ENCODE data around the gene CYTH3. TPM values are rescaled to one million over a fixed set of nuclear protein-coding genes. Genes with fewer than 3 reads are reported as not detected.

CYTH3 gene
- total and polyA plus RNA-seq, 9 of the 15 experiments (the other 6 are each of a cell fraction or from before 2014, with no cell fraction given), result 0.25 to 15.2 (median 11.4) TPM

- TF ChIP-seq ZNF12 (CRISPR knock-in tag; IDR thresholded peaks at IDR 0.05), result no peak
- TF ChIP-seq NONO (IDR thresholded peaks at IDR 0.05; ENCODE audit: low read depth in 2 of 2, low read length in 1 of 2), result peak in 1 of 2 experiments; percentile 80; a peak in 2 of 4 replicates
- TF ChIP-seq, protein P1, sequence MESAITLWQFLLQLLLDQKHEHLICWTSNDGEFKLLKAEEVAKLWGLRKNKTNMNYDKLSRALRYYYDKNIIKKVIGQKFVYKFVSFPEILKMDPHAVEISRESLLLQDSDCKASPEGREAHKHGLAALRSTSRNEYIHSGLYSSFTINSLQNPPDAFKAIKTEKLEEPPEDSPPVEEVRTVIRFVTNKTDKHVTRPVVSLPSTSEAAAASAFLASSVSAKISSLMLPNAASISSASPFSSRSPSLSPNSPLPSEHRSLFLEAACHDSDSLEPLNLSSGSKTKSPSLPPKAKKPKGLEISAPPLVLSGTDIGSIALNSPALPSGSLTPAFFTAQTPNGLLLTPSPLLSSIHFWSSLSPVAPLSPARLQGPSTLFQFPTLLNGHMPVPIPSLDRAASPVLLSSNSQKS (CRISPR knock-in tag; IDR thresholded peaks at IDR 0.05), result no peak
- TF ChIP-seq ELF2 (CRISPR knock-in tag; IDR thresholded peaks at IDR 0.05), result no peak
- no peak for TF ChIP-seq ZNF263 (CRISPR knock-in tag; IDR thresholded peaks at IDR 0.05; ENCODE audit: borderline replicate concordance)
- no peak for TF ChIP-seq ZNF146 (CRISPR knock-in tag; IDR thresholded peaks at IDR 0.05; ENCODE audit: unreplicated experiment)
- TF ChIP-seq CCNT2 (IDR thresholded peaks at IDR 0.05; ENCODE audit: borderline replicate concordance, extremely low read depth, insufficient read length, low read depth, low read length), result peak; percentile 85
- TF ChIP-seq CREB3L1 (IDR thresholded peaks at IDR 0.05; ENCODE audit: borderline replicate concordance, low read depth), result peak; percentile 53; the same call in 1 of the 2 replicates
- TF ChIP-seq HMGN3 (IDR thresholded peaks at IDR 0.05; ENCODE audit: borderline replicate concordance, extremely low read depth, insufficient read length, low read depth, low read length), result peak; percentile 89
- no peak for TF ChIP-seq RBM14 (IDR thresholded peaks at IDR 0.05; ENCODE audit: borderline replicate concordance, insufficient read depth, low read depth, low read length)
- no peak for TF ChIP-seq ZNF398 (CRISPR knock-in tag; IDR thresholded peaks at IDR 0.05)
- TF ChIP-seq YBX1 (IDR thresholded peaks at IDR 0.05), result no peak
- TF ChIP-seq FOXK1 (CRISPR knock-in tag; IDR thresholded peaks at IDR 0.05; ENCODE audit: borderline replicate concordance), result no peak
- no peak for TF ChIP-seq PTTG1 (tag; IDR thresholded peaks at IDR 0.05; ENCODE audit: low read depth)
- TF ChIP-seq, protein P2, sequence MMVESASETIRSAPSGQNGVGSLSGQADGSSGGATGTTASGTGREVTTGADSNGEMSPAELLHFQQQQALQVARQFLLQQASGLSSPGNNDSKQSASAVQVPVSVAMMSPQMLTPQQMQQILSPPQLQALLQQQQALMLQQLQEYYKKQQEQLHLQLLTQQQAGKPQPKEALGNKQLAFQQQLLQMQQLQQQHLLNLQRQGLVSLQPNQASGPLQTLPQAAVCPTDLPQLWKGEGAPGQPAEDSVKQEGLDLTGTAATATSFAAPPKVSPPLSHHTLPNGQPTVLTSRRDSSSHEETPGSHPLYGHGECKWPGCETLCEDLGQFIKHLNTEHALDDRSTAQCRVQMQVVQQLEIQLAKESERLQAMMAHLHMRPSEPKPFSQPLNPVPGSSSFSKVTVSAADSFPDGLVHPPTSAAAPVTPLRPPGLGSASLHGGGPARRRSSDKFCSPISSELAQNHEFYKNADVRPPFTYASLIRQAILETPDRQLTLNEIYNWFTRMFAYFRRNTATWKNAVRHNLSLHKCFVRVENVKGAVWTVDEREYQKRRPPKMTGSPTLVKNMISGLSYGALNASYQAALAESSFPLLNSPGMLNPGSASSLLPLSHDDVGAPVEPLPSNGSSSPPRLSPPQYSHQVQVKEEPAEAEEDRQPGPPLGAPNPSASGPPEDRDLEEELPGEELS (CRISPR knock-in tag; IDR thresholded peaks at IDR 0.05; ENCODE audit: borderline replicate concordance), result no peak
- TF ChIP-seq, protein P3, sequence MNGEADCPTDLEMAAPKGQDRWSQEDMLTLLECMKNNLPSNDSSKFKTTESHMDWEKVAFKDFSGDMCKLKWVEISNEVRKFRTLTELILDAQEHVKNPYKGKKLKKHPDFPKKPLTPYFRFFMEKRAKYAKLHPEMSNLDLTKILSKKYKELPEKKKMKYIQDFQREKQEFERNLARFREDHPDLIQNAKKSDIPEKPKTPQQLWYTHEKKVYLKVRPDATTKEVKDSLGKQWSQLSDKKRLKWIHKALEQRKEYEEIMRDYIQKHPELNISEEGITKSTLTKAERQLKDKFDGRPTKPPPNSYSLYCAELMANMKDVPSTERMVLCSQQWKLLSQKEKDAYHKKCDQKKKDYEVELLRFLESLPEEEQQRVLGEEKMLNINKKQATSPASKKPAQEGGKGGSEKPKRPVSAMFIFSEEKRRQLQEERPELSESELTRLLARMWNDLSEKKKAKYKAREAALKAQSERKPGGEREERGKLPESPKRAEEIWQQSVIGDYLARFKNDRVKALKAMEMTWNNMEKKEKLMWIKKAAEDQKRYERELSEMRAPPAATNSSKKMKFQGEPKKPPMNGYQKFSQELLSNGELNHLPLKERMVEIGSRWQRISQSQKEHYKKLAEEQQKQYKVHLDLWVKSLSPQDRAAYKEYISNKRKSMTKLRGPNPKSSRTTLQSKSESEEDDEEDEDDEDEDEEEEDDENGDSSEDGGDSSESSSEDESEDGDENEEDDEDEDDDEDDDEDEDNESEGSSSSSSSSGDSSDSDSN (IDR thresholded peaks at IDR 0.05; ENCODE audit: borderline replicate concordance in 1 of 2, low read depth in 2 of 2, low read length in 2 of 2), result peak; percentile 38 to 69; a peak in 1 of 4 replicates
Measured at GRCh38 chr7:6272481-6273323, at the start of gene CYTH3 (continued).

Measured in K562 (cell line).